ENCODE measurements around the gene FOS.

DNA sequence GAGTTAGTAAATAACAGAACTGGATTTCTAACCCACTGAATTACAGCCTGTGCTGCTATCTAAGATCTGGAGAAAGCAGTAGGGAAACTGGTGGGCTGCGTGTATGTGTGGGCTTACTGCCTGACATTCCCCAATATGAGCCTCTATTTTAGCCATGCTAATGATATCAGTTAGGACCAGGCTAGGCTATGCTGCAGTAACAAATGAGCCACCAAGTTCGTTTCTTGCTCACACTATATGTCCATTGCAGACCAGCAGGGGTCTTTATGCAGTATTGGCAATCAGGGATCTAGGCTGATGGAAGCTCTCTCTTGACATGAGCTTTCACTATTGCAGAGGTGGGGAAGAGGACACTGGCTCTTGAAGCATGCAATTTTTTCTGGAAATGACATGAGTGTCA lies 40.4 kb downstream of the FOS start:
- TF ChIP-seq CTCF (IDR thresholded peaks at IDR 0.05) (no peak), POLR2A (IDR thresholded peaks at IDR 0.05) (no peak), POLR2AphosphoS5 (IDR thresholded peaks at IDR 0.05) (no peak), EP300 (IDR thresholded peaks at IDR 0.05) (no peak)
